H1 (cell line): ENCODE measurements around the gene NKAIN1. TPM values are rescaled to one million over a fixed set of nuclear protein-coding genes. Genes with fewer than 3 reads are reported as not detected.

Source experiments
- BCL11A ChIP-seq, 2 experiments: IDR thresholded peaks; one replicate each; pipeline ENCODE4 v1.6.1; 2011; ENCODE audit warnings: low read depth in 2 of 2, low read length in 2 of 2, mild to moderate bottlenecking in 2 of 2
- CHD2 ChIP-seq: IDR thresholded peaks from 2 replicates; pipeline ENCODE4 v1.6.1; 2012; ENCODE audit warnings: low read length, improper control_type of control experiment
- CTCF ChIP-seq, 3 experiments: IDR thresholded peaks; 1 replicate in 2 of 3; 2 replicates in 1 of 3; pipeline versions ENCODE4 v1.5.1 to v1.6.1; 2011; ENCODE audit warnings: low read length in 3 of 3, mild to moderate bottlenecking in 3 of 3, inconsistent platforms in 2 of 3, low read depth in 1 of 3, moderate library complexity in 1 of 3; ENCODE audit not compliant: insufficient read depth in 1 of 3; ENCODE audit errors: control extremely low read depth in 1 of 3
- GTF2F1 ChIP-seq: IDR thresholded peaks from 2 replicates; pipeline ENCODE4 v1.6.1; 2012; ENCODE audit warnings: low read depth, low read length, improper control_type of control experiment, borderline replicate concordance
- HDAC6 ChIP-seq: IDR thresholded peaks from one replicate; pipeline ENCODE4 v1.7.1; 2012; ENCODE audit warnings: low read depth, mild to moderate bottlenecking, inconsistent platforms, low read length, moderate library complexity
- JUND ChIP-seq: IDR thresholded peaks from 2 replicates; pipeline ENCODE4 v1.6.1; 2011; ENCODE audit warnings: mild to moderate bottlenecking, improper control_type of control experiment, low read length
- RNF2 ChIP-seq: fragments of 200-900, 300-1000 bp; sonication (generic); IDR thresholded peaks from 2 replicates; pipeline ENCODE4 v1.7.1; 2016; ENCODE audit warnings: borderline replicate concordance, low read depth, mild to moderate bottlenecking, antibody characterized with exemption, low read length; ENCODE audit not compliant: poor library complexity, severe bottlenecking; ENCODE audit errors: missing control alignments
- SIN3A ChIP-seq, 2 experiments: IDR thresholded peaks in 1 of 2; conservative IDR thresholded peaks in 1 of 2; 2 replicates each; pipeline ENCODE4 v1.6.1; 2011 to 2012; ENCODE audit warnings: low read length in 2 of 2, improper control_type of control experiment in 1 of 2, low read depth in 1 of 2, mild to moderate bottlenecking in 1 of 2
- TEAD4 ChIP-seq: IDR thresholded peaks from 2 replicates; pipeline ENCODE4 v1.6.1; 2012; ENCODE audit warnings: low read depth, low read length, inconsistent platforms, mixed read lengths
- YY1 ChIP-seq: IDR thresholded peaks from 2 replicates; pipeline ENCODE4 v1.6.1; 2011; ENCODE audit warnings: low read depth, mild to moderate bottlenecking, low read length
- polyA plus RNA-seq, 7 experiments: library from polyadenylated mRNA; depleted of rRNA in 3 of 7; stranded (reverse) in 5 of 7; unstranded in 2 of 7; fragments of >200 nt in 5 of 7; fragments of 200-250 nt in 2 of 7; gene quantifications; 1 replicate in 5 of 7; 2 replicates in 1 of 7; 4 replicates in 1 of 7; pipeline versions ENCODE4 v1.2.1 to v1.2.3, GENCODE V29; 2011 to 2013; ENCODE audit warnings: missing spikeins in 2 of 7, mixed read lengths in 2 of 7
- total RNA-seq: library from RNA; stranded (reverse); fragmentation: NEBNext Ultra II Directional; extraction: Animal tissue kit (Norgen Biotek cat#: 25700); gene quantifications from 2 replicates; pipeline ENCODE4 v1.2.1, GENCODE V29; 2021

Gene NKAIN1
- total and polyA plus RNA-seq, 2 of the 8 experiments (the other 6 are each of a cell fraction or from before 2014, with no cell fraction given) = 59.3 to 66.9 TPM

GRCh38 chr1:31159869-31160611 is 79.6 kb downstream of the NKAIN1 start (continued):
- TF ChIP-seq CTCF (IDR thresholded peaks at IDR 0.05; ENCODE audit: control extremely low read depth in 1 of 3, insufficient read depth in 1 of 3, low read depth in 1 of 3, low read length in 3 of 3) (no peak), JUND (no peak), CHD2 (no peak), TEAD4 (no peak), HDAC6 (no peak), RNF2 (no peak), GTF2F1 (no peak), BCL11A (IDR thresholded peaks at IDR 0.05; ENCODE audit: low read depth in 2 of 2, low read length in 2 of 2) (no peak), SIN3A (conservative IDR thresholded peaks at IDR 0.05 in 1 of 2, IDR thresholded peaks at IDR 0.05 in 1 of 2; ENCODE audit: low read depth in 1 of 2, low read length in 2 of 2) (no peak), YY1 (no peak)
